NCI-H510A treated with DMSO at 0.1 percent for 48 hours (cell line): Measurements from ENCODE around the gene BPGM.

Experiments
- DNase-seq: peaks from one replicate; lab custom pipeline; 2025; lab: John Stamatoyannopoulos, UW

Gene BPGM

GRCh38 chr7:134646425-134647305 lies at the start of gene BPGM:
Gene BPGM (plus strand): TSS chr7:134646853. CDS start chr7:134661508, 14,655 bp downstream.
- DNase-seq, result peak; percentile 94

GRCh38 chr7:134599371-134599770 lies 47.3 kb upstream of the BPGM start:
- DNase-seq, result no peak

GRCh38 chr7:134601459-134601858 lies 45.2 kb upstream of the BPGM start:
- no peak for DNase-seq

- DNase-seq, result no peak
These were observed 43.7 kb upstream of the BPGM start for GRCh38 chr7:134602881-134603451.

GRCh38 chr7:134605978-134606923 lies 40.4 kb upstream of the BPGM start:
- DNase-seq, result peak; percentile 9

GRCh38 chr7:134611611-134612151 lies 35.0 kb upstream of the BPGM start:
- no peak for DNase-seq

GRCh38 chr7:134612197-134612596 lies 34.5 kb upstream of the BPGM start:
- no peak for DNase-seq

GRCh38 chr7:134613623-134614347 lies 32.9 kb upstream of the BPGM start:
- no peak for DNase-seq

- DNase-seq, result no peak
These were observed 30.0 kb upstream of the BPGM start for GRCh38 chr7:134616611-134617010.

- DNase-seq, result no peak
These were observed 27.7 kb upstream of the BPGM start for GRCh38 chr7:134618756-134619530.

- no peak for DNase-seq
These were observed 26.9 kb upstream of the BPGM start for GRCh38 chr7:134619627-134620331.

GRCh38 chr7:134622303-134622995 lies 24.2 kb upstream of the BPGM start:
- no peak for DNase-seq

GRCh38 chr7:134623193-134623592 lies 23.5 kb upstream of the BPGM start:
- no peak for DNase-seq

GRCh38 chr7:134625550-134625949 lies 21.1 kb upstream of the BPGM start:
- DNase-seq, result no peak

GRCh38 chr7:134627109-134627774 lies 19.4 kb upstream of the BPGM start:
- DNase-seq, result no peak

GRCh38 chr7:134627775-134628153 lies 18.9 kb upstream of the BPGM start:
- no peak for DNase-seq

- DNase-seq, result no peak
These were observed 17.2 kb upstream of the BPGM start for GRCh38 chr7:134629445-134629844.

GRCh38 chr7:134630237-134630636 lies 16.4 kb upstream of the BPGM start:
- no peak for DNase-seq

- no peak for DNase-seq
These were observed 15.8 kb upstream of the BPGM start for GRCh38 chr7:134630893-134631292.
